Inferior parietal cortex (tissue), 1 donor: ENCODE measurements around the gene CHRM3.
A peak's percentile ranks its signal among the peaks of the same experiment; 100 is the strongest.
"Not testable (repeated sequence)": the region's sequence is repeated elsewhere in the genome, so short reads cannot be mapped to it uniquely, and the experiment has no call there.

Source experiments
- DNase-seq: peaks from one replicate; pipeline ENCODE4 v3.0.0-alpha.2; 2016; ENCODE audit errors: extremely low spot score

Gene CHRM3

DNA sequence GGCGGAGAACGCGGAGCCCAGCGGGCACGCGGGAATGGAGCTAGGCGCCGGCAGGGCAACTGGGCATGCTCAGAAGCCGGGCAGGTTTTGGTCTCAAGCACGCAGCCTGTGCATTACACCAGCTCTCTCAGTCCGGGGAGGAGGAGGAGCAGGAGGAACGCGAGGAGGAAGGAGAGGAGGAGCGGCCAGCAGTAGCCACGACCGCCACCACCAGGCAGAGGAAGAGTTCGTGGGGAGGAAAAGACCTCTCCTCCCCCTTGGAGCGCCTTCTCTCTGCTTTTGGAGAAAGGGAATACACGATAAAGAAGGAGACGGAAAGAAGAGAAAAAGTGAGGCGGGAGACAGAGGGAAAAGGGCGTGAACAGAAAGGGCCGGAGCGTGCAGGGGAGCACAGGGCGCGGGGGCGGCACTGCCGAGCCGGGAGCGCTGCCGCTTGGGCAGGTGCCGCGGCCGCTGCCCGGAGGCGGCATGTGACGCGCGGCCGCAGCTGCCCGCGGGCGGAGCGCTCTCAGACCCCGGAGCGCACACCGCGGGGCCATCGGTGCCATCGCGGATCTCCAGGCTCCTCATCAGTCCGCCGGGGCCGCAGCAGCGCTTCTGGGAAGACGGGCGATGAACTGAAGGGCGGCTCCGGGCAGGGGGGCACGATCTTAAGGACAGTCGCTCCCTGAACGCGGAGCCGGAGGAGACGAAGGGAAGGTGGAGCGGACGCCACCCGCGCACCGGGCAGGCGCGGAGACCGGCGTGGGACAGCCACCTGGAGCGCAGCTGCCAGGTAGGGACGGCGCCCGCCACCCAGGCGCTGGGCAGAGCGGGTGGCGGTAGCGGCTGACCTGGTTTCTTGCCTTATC lies at the start of gene CHRM3:
TSS of gene CHRM3 (plus strand) at position 116 of the 851 bp plus-strand sequence. CDS start 520,884 bp downstream, outside the sequence.
- peak; percentile 53 for DNase-seq

DNA sequence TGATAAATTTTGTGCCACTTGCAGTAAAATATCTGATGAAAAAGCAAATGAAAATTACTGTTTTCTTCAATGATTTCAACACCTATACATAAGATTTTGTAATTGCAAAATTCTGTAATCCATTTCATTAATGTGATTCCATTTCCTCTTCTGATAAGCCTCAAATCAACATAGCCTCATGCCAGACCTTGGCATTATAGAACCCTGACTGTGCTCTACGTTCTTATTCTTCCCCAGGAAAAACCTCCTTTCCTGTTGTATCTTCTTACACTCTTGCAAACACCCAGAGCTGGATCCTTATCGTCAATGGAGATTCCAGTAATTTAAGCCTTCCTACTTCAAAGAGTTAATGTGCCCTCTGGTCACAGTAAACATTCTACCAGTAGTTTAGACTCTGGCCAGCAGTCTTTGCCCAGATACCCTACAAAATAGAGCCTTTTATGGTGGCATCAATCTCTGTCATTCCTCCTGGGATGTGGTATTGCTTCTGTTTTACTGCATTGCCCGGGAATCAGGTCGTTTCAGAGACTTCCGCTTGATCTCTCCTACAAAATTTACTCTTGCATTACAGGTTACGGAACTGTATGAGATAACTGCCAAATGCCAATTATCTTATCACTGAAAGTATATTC lies 48.5 kb upstream of the CHRM3 start:
- no peak for DNase-seq

- no peak for DNase-seq
Observed at GRCh38 chr1:239347776-239348175, 38.6 kb upstream of the CHRM3 start.

- DNase-seq: no peak
Observed at GRCh38 chr1:239348635-239349353, 37.6 kb upstream of the CHRM3 start.

GRCh38 chr1:239349699-239350098 lies 36.7 kb upstream of the CHRM3 start:
- no peak for DNase-seq

- no peak for DNase-seq
Observed at GRCh38 chr1:239353536-239353935, 32.8 kb upstream of the CHRM3 start.

- DNase-seq: no peak
Observed at GRCh38 chr1:239354231-239354630, 32.1 kb upstream of the CHRM3 start.

DNA sequence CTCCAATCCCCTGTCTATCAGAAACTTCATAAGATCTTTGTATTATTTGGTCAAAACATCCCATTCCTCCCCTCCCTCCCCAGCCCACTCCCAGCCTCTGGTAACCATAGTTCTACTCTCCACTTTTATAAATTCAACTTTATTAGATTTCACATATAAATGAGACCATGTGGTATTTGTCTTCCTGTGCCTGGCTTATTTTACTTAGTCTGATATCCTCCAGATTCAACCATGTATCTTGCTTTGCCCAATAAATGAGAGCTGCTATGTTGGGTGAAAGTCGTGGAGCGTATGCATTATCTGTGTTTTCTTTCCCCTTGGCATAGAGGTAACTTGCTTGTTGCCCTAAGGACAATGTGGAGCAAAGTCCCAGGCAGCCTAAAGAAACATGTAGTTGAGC lies 28.5 kb upstream of the CHRM3 start:
- no peak for DNase-seq

- DNase-seq: peak; percentile 5
Observed at GRCh38 chr1:239361403-239361802, 25.0 kb upstream of the CHRM3 start.

DNA sequence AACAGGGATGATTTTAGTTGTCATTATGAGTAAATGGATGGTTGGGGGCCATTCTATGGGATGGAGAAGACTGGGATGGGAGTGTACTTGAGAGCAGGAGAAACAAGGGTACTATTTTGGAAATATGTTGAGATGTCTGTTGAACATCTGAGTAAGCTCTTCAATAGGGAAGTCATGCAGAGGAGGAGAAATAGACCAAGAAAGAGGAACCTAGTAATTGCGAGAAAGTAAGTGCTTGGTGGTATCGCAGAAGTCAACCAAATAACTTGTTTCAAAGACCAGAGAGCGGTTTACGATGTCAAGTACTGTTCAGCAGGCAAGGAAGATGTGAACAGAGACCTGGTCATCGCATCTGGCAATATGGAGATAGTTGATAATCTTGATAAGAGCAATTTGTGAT lies 22.4 kb upstream of the CHRM3 start:
- no peak for DNase-seq

DNA sequence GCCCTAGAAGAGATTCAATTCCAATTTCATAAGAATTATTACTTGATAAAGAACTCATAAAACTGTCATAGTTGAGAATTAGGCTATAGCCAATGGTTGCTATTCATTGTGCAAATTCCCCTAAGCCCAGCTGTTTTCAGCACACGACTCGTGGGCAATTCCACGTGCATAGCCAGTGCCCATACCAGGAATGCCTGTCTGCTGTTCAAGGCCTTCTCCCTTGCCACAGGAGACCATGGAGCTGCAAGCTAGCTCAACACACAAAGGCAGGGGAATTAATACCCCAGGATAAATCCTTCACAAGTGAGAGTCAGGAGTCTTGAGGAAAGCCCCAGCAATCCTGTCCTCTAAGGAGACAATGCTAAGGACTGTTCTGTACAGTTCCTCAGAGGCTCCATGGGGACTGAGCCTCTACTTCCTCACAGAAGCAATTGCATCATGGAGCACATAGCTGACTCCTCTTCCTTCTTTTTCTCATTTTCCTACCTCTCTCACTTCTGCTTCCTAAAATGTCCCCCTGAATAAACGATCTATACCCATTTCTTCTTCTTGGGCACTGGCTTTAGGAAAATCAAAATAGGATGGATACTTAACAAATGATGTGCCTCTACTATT lies 19.1 kb upstream of the CHRM3 start:
- DNase-seq: no peak

DNA sequence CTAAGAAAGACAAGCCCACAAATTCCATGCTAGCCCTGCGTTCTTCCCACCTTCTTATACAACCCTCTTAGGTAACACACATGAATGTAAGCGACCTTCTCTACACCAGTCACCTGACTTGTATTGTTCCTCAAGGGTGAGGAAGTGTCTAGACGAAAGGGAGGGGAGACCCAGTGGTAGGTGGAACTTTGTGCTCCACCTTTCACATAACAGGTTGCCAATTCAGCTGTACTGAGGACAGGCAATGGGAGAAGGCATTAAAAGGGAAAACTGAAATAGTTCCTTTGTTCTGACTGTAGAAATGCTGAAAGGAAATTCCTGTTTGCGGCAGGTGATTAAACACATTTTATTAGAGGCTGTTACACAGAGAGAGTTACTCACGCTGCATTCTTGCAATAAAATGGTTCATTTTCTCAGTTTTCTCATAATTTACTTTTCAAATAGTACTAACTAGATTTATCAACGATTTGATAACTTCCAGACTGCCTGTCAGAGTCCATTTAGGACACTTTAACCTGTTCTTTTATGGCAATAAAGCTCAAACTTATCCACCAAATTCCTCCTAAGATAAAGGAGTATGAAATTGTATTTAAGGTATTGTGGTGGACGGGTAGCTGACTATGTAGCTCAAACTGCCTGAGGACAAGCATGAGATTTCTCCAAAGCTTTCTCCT lies 17.8 kb upstream of the CHRM3 start:
- no peak for DNase-seq

DNA sequence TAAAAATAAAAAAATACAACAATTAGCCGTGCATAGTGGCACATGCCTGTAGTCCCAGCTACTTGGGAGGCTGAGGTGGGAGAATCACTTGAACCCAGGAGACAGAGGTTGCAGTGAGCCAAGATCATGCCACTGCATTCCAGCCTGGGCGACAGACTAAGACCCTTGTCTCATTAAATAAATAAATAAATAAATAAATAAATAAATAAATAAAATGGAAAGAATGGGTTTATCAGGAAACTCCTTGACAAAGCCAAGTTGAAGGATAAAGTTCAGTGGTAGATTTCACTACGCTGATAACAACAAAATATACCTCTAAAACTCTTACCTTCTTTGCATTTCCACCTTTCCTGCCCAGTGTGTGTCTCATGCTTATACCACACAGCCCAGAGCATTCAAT lies 15.5 kb upstream of the CHRM3 start:
- not testable (repeated sequence) for DNase-seq

DNA sequence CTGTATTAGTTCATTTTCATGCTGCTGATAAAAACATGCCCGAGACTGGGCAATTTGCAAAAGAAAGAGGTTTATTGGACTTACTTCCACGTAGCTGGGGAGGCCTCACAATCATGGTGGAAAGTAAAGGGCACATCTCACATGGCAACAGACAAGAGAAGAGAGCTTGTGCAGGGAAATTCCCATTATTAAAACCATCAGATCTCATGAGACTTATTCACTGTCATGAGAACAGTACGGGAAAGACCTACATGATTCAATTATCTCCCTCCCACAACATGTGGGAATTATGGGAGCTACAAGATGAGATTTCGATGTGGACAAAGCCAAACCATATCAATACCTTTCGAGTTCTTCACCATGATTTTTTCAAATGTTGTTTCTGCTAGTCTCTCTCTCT lies 3.7 kb upstream of the CHRM3 start:
- DNase-seq: no peak

- no peak for DNase-seq
Observed at GRCh38 chr1:239383714-239384113, 2.7 kb upstream of the CHRM3 start.

- no peak for DNase-seq
Observed at GRCh38 chr1:239387304-239388158, 1.2 kb downstream of the CHRM3 start.

- no peak for DNase-seq
Observed at GRCh38 chr1:239388159-239388485, 1.8 kb downstream of the CHRM3 start.

- DNase-seq: no peak
Observed at GRCh38 chr1:239388578-239388977, 2.2 kb downstream of the CHRM3 start.

DNA sequence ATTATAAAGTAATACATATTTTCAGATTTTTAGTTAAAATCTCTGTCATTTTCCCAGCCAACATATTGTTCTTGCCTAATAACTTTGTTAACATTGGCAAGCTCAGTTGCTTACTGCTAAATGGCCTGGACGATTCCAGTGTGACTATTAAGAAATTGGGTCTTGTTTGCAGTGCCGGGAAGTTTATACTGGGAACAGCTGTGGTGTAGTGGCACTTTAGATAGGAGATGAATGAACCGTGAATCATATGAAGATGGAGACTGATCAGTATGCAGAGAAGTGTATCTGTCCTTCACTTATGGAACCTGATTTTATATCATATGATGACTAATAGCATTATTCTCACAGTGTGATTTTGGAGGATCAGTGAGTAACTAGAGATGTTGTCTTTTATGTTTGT lies 3.3 kb downstream of the CHRM3 start:
- no peak for DNase-seq

- no peak for DNase-seq
Observed at GRCh38 chr1:239392271-239392670, 5.9 kb downstream of the CHRM3 start.

GRCh38 chr1:239394107-239394506 lies 7.7 kb downstream of the CHRM3 start:
- DNase-seq: no peak
